K562 (cell line): ENCODE measurements around the gene ST6GALNAC3. TPM values are rescaled to one million over a fixed set of nuclear protein-coding genes. Genes with fewer than 3 reads are reported as not detected.

Experiments used
- ADNP ChIP-seq: fragments of 200-800 bp; sonication (Bioruptor generic); IDR thresholded peaks from 2 replicates; pipeline ENCODE4 v1.6.1; 2016; ENCODE audit warnings: missing genetic modification characterization, missing compliant biosample characterization
- CCAR2 ChIP-seq: fragments of 200-400 bp; formaldehyde crosslinking; IDR thresholded peaks from 2 replicates; pipeline ENCODE4 v1.6.1; 2017; ENCODE audit warnings: mild to moderate bottlenecking, low read depth, low read length
- FOXP4 ChIP-seq: sonication (generic); formaldehyde crosslinking; IDR thresholded peaks from 2 replicates; pipeline ENCODE4 v1.8.0; 2022; ENCODE audit warnings: mild to moderate bottlenecking, missing genetic modification reagents, borderline replicate concordance
- HLTF ChIP-seq: fragments of 450-650 bp; IDR thresholded peaks from 2 replicates; pipeline ENCODE4 v1.6.1; 2016
- L3MBTL2 ChIP-seq: fragments of 450-650 bp; IDR thresholded peaks from 2 replicates; pipeline ENCODE4 v1.6.1; 2016; ENCODE audit warnings: mild to moderate bottlenecking, moderate library complexity
- LEF1 ChIP-seq: fragments of 450-650 bp; IDR thresholded peaks from 2 replicates; pipeline ENCODE4 v1.6.1; 2016; ENCODE audit warnings: mild to moderate bottlenecking
- MTA3 ChIP-seq: fragments of 450-650 bp; formaldehyde crosslinking; IDR thresholded peaks from 2 replicates; pipeline ENCODE4 v1.6.1; 2017; ENCODE audit warnings: mild to moderate bottlenecking, borderline replicate concordance
- NFIX ChIP-seq: fragments of 250-450 bp; sonication (Bioruptor Pico); IDR thresholded peaks from 2 replicates; pipeline ENCODE4 v1.4.0; 2020; ENCODE audit warnings: low read depth, mild to moderate bottlenecking, moderate library complexity
- NR1H2 ChIP-seq: sonication (generic); formaldehyde crosslinking; IDR thresholded peaks from 2 replicates; pipeline ENCODE4 v1.4.0; 2020; ENCODE audit warnings: mild to moderate bottlenecking, missing genetic modification reagents
- SNAPC5 ChIP-seq: fragments of 250-450 bp; sonication (Bioruptor Pico); IDR thresholded peaks from 2 replicates; pipeline ENCODE4 v1.8.0; 2021; ENCODE audit warnings: moderate library complexity, mild to moderate bottlenecking, inconsistent platforms
- TBL1XR1 ChIP-seq, 2 experiments: IDR thresholded peaks; 2 replicates each; pipeline ENCODE4 v1.6.1; 2012; ENCODE audit warnings: improper control_type of control experiment in 2 of 2, low read length in 2 of 2, mild to moderate bottlenecking in 1 of 2
- THAP7 ChIP-seq: fragments of 250-450 bp; sonication (Bioruptor Pico); IDR thresholded peaks from 2 replicates; pipeline ENCODE4 v1.5.0; 2021
- TRIM25 ChIP-seq: fragments of 450-650 bp; IDR thresholded peaks from 2 replicates; pipeline ENCODE4 v1.7.0; 2016; ENCODE audit warnings: borderline replicate concordance
- ZNF140 ChIP-seq: fragments of 250-450 bp; sonication (Bioruptor Pico); IDR thresholded peaks from 2 replicates; pipeline ENCODE4 v1.8.0; 2021; ENCODE audit warnings: moderate library complexity, mild to moderate bottlenecking, inconsistent platforms
- ZNF436 ChIP-seq: fragments of 250-450, 450-650 bp; sonication (Bioruptor Pico); formaldehyde crosslinking; IDR thresholded peaks from 2 replicates; pipeline ENCODE4 v1.7.0; 2020; ENCODE audit warnings: mild to moderate bottlenecking
- polyA plus RNA-seq, 8 experiments: library from polyadenylated mRNA; depleted of rRNA in 4 of 8; stranded (reverse) in 5 of 8; unstranded in 3 of 8; fragments of >200 nt; fragmentation: Nextera tagmentation in 2 of 8; fragmentation: Illumina TruSeq in 1 of 8; extraction: Ambion mirVana in 2 of 8; extraction: Trizol in 1 of 8; gene quantifications; 2 replicates each; pipeline versions ENCODE4 v1.2.1 to v1.2.3, GENCODE V29; 2011 to 2014; ENCODE audit warnings: inconsistent platforms in 1 of 8, missing spikeins in 1 of 8
- total RNA-seq, 7 experiments: library from RNA; depleted of rRNA in 6 of 7; stranded (reverse); fragments of >200 nt in 6 of 7; fragmentation: Illumina TruSeq in 2 of 7; extraction: Trizol in 2 of 7; gene quantifications; 2 replicates each; pipeline versions ENCODE4 v1.2.1 to v1.2.3, GENCODE V29; 2011 to 2021; ENCODE audit warnings: low replicate concordance in 1 of 7

ST6GALNAC3 gene
- total and polyA plus RNA-seq, 9 of the 15 experiments (the other 6 are each of a cell fraction or from before 2014, with no cell fraction given): 0.04 to 0.29 (median 0.18) TPM; not detected in 6

GRCh38 chr1:76254104-76255030, 179.8 kb downstream of the ST6GALNAC3 start (continued):
- no peak for TF ChIP-seq SNAPC5 (CRISPR knock-in tag)
- no peak for TF ChIP-seq MTA3
- no peak for TF ChIP-seq NFIX (CRISPR knock-in tag)
- TF ChIP-seq L3MBTL2: no peak
- TF ChIP-seq TBL1XR1 (IDR thresholded peaks at IDR 0.05; ENCODE audit: low read length in 2 of 2): no peak
- TF ChIP-seq ZNF140 (CRISPR knock-in tag): no peak
- no peak for TF ChIP-seq TRIM25
- TF ChIP-seq FOXP4 (CRISPR knock-in tag): no peak
- no peak for TF ChIP-seq NR1H2 (CRISPR knock-in tag)
- no peak for TF ChIP-seq LEF1
- no peak for TF ChIP-seq ZNF436
- TF ChIP-seq CCAR2: no peak
- TF ChIP-seq HLTF: no peak
- no peak for TF ChIP-seq THAP7 (CRISPR knock-in tag)
- TF ChIP-seq ADNP (tag): no peak
